ENCODE measurements around the gene NCKAP5.

GRCh38 chr2:133606616-133607015 is 38.4 kb upstream of the NCKAP5 start:
- TF ChIP-seq, protein P1, sequence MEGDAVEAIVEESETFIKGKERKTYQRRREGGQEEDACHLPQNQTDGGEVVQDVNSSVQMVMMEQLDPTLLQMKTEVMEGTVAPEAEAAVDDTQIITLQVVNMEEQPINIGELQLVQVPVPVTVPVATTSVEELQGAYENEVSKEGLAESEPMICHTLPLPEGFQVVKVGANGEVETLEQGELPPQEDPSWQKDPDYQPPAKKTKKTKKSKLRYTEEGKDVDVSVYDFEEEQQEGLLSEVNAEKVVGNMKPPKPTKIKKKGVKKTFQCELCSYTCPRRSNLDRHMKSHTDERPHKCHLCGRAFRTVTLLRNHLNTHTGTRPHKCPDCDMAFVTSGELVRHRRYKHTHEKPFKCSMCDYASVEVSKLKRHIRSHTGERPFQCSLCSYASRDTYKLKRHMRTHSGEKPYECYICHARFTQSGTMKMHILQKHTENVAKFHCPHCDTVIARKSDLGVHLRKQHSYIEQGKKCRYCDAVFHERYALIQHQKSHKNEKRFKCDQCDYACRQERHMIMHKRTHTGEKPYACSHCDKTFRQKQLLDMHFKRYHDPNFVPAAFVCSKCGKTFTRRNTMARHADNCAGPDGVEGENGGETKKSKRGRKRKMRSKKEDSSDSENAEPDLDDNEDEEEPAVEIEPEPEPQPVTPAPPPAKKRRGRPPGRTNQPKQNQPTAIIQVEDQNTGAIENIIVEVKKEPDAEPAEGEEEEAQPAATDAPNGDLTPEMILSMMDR (IDR thresholded peaks at IDR 0.05): no peak
- TF ChIP-seq POLR2A (IDR thresholded peaks at IDR 0.05): no peak
